ENCODE data around the gene CSF2RB.

The CSF2RB gene

GRCh38 chr22:36892292-36892691 lies 21.1 kb upstream of the CSF2RB start:
- DNase-seq, result no peak

DNA sequence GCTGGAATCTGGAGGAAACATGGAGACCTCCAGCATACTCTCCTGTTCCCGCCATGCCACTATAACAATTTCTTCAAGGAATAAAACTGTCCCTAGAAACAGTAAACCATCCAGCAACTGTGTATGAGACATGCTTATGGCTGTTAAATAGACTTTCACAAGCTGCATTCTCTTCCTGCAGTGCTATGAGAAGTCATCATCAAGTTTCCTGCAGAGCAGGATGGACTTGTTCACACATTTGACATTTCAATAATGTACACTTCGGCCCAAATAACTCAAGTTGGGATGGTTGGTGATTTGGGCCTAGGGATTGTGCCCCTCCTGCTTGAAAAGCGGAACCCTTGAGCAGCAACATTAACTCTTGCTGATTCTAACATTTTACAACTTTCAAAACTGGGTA lies 20.2 kb upstream of the CSF2RB start:
- no peak for DNase-seq

DNA sequence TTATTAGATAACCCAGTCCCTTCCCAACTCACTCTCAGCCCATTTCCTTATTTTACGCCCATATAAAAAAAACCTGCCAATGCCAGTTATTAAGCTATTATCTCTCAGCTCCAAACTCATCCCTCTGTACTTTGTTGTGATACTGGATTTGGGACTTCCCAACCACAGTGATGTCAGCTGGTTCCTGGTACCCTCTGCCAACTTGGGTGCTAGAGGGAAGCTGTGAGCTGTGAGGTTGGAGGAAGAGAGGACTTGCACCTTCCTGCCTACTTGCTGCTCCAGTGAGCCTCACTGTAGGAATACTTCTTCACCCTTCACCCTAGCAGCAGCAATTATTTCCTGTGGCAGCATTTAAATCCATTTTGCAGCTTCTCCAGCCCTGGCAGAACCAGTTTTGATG lies 19.2 kb upstream of the CSF2RB start:
- no peak for DNase-seq

GRCh38 chr22:36897611-36898010 lies 15.8 kb upstream of the CSF2RB start:
- no peak for DNase-seq

GRCh38 chr22:36898690-36899089 lies 14.7 kb upstream of the CSF2RB start:
- DNase-seq, result no peak

- DNase-seq, result no peak
Measured at GRCh38 chr22:36899498-36899897, 13.9 kb upstream of the CSF2RB start.

GRCh38 chr22:36900225-36900624 lies 13.2 kb upstream of the CSF2RB start:
- no peak for DNase-seq

DNA sequence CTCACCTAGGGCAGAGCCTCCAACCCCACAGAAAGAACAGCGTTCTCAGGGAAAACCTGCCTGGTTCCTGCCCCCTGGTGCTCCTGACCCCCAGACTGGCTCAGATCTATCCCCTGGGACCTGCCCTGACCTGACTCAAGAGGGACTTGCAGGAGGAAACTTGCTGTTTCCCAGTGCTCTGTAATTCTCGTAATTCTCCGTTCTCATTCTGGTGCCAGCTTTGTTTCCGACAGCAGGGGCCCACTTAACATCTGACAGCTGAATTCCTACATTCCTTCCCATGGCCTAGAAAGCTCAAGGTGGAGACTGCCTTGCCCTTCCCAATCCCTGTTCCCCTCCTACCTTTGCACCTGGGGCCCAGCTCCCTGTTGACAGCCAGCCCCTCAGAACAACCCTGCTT lies 12.5 kb upstream of the CSF2RB start:
- no peak for DNase-seq

- DNase-seq, result no peak
Measured at GRCh38 chr22:36901411-36902142, 11.9 kb upstream of the CSF2RB start.

DNA sequence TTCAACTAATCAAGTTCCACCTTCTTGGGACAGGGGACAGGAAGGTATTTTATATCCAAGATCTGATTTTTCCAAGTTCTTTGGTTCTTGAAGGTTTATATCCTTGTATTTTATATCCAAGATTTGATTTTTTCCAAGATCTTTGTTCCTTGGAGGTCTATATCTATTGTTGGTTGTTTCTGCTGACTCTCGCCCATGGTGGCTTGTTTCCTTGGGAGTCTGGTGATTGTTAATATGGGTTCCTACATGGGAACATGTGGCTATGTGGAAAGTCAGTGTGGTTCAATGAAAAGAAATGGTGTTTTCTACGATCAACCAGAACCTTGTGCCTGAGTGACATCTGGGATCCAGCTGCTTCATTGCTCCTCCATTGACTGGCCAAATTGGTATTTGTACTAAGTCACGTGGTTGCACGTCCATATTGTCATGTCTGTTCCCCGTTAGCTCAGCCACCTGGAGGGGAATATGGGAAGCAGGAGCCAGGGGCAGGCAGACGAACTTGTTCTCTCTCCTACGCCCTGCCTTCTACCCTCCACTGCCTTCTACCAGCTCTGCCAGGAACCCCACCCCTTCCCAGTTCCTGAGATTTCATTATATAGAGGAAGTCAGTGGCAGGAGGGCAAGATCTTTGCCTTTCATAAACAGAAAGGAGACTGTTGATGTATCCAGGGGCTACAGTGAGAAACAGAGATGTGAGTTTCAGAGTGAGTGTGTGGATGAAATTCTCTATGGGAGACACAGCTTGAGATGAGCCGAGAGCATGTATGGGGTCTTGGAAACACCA lies 11.1 kb upstream of the CSF2RB start:
- DNase-seq, result no peak

DNA sequence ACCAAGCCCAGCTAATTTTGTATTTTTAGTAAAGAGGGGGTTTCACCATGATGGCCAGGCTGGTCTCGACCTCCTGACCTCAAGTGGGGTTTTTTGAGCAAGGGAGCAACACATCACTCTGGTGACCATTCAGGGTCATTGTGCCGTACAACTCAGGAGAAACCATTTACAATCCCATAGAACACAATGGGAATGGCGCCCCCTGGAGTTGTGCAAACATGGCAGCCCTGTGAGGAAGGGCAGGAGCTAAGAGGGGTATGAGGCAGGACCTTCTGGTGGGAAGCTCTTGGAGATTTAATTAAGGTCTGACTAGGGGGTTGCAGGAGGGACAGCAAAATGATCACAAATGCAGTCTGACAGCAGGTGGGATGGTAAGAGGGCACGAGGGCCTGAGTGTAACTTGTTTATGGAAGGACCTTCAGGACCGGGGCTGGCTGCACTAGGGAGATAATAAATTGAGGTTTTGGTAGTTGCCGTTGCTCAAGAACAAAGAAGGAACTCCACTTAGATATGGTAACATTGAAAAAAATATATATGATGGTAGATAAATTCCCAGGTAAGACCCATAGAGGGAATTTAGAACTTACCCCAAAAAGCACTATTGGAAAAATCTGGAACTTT lies 9.1 kb upstream of the CSF2RB start:
- no peak for DNase-seq

DNA sequence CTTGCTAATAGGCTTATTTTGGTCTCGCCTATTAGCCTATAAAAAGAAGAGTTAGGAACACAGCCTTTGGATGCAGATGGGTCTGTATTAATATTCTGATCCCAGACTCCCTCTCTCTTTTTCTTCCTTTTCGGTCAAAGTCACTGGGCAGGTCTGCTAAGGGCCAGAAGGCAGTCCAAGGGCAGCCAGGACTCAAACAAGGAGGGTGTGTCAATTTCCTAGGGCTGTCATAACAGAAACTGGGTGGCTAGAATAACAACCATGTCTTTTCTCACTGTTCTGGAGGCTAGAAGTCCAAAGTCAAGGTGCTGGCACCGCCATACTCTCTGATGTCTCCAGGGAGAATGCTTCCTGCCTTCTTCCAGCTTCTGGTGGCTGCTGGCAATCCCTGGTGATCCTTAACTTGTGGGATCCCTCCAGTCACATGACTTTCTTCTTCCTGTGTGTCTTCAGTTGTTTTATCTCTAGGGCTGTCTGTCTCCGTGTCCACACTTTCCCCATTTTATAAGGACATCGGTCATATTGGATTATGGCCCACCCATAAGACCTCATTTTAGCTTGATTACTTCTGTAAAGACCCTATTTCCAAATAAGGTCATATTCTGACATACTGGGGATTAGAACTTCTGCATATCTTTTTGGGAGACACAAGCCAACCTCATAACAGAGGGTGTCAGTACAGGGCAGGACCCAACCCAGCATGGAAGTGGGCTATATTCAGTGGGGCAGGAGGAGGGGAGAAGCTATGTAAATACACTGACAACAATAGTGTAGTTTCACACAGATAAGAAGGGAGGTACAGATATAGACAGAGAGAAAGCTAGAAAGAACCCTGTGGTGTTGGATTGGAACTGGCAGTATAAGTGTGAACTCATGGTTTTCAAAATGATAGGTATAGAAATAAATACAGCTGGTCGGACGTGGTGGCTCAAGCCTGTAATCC lies 5.9 kb upstream of the CSF2RB start:
- DNase-seq, result no peak

DNA sequence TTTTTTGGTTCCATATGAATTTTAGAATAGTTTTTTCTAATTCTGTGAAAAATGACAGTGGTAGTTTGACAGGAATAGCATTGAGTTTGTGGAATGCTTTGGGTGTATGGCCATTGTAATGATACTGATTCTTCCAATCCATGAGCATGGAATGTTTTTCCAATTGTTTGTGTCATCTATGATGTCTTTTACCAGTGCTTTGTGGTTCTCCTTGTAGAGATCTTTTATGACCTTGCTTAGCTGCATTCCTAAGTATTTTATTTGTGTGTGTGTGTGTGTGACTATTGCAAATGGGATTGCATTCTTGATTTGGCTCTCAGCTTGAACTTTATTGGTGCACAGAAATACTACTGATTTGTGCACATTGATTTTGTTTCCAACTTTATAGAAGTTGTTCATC lies 3.0 kb upstream of the CSF2RB start:
- no peak for DNase-seq

DNA sequence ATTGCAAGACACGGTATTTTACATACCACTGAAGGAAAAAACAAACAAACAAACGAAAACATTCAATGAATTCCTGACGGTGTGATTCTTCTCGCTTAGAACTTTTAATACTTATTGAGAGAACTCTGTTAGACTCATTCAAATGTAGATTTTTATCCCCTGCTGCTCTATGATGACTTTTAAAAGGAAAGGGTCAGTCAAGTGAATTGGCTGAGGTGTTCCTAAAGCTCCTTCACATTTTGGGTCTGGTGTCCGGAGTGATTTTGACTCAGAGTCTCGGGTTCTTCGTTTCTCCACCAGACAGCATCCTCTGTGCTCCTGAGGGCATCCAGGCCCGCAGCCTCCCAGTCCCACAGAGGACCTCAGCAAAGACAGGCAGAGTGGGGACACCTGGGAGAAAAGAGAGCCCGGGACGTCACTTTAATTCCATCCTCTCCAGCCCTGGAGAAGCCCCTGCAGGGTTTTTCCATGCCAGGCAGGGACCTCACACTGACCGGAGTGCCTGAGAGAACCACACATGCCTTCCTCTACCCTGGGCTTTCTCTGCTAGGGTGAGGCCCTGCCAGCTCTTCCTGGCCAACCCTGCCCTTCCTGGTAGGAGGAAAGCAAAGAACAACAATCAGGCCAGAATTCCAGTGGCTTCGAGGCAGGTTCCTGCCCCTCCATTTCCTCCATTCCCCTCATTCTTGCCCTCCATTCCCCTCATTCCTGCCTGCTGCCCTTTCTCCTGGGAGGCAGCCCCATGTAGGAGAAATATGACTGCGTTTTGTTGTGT lies 1.4 kb upstream of the CSF2RB start:
- DNase-seq, result peak; percentile 37

DNA sequence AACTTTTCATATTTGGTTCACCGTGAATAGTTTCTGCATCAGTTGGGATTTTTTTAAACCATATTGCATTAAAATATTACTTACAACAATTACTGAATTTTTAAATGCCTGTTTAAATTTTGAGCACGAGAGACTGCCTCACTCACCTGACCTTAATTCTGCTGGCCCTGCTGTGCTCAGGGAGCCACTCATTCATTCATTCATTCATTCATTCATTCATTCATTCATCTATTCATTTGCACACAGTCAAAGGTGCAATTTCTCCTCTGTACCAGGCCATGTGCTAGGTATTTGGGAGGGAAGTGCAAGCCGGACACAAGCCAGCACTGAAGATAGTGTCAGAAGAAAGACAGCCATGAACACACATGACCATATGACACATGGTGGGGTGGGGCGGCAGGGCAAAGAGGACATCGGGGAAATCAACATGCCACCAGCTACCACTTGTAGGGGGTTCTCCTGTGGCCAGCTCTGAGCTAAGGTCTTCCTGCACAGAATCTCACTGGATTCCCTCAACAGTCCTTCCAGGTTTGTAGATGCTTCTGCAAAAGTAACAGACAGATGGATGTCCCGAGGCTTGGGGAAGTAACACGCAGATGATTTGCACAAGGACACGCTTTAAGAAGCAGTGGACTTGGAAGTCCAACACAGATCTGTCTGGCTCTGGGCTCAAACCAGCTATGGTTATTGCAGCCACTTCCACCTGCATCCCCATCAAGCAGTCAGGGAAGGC lies 568 bp upstream of the CSF2RB start:
- DNase-seq, result no peak

DNA sequence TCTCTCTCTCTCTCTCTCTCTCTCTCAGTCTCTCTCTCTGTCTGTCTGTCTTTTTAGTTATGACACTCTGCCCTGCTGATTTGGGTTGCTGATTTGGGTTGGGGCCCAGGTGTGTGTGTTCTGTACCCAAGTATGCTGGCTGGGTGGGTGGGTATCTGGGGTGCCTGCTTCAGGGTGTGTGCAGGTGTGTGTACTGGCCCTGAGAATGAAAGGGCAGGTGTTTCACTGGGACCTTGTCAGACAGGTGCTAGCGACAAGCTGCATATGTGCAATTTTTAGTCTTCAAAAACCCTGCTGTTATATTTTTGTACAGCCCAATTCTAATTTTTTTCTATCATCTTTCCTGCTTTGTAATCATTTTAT lies 943 bp downstream of the CSF2RB start:
- no peak for DNase-seq

- no peak for DNase-seq
Measured at GRCh38 chr22:36916034-36916433, 2.6 kb downstream of the CSF2RB start.

DNA sequence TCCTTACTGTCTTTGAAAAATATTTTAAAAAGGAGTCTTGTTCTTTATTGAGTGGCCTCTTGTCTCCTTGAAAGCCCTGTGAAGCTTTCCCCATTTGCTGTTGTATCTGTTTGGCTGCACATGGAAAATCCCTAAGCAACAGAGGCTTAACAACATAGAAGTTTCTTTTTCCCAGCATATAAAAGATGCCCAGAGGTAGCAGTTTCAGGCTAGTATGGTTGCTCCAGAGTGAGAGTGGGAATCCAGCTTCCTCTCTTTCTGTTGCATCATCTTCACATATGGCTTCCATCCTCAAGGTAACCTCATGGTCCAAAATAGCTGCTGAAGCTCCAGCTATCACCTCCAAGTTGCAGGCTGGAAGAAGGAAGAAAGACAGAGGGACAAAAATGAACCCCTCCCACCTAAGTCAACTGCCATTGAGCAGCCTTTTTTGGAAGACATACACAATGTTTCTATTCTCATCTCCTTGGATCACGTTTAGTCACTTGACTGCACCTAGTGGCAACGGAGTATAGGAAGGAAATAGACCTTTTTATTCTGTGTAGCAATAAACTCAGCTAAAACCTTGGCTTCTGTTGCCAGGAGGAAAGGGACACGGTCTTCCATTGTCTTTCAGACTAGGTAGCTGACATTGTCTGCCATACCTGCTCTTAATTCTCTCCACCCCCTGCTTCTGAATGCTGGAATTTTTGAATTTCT lies 5.3 kb downstream of the CSF2RB start:
- DNase-seq, result no peak

GRCh38 chr22:36921309-36922104 lies 8.1 kb downstream of the CSF2RB start:
- no peak for DNase-seq

DNA sequence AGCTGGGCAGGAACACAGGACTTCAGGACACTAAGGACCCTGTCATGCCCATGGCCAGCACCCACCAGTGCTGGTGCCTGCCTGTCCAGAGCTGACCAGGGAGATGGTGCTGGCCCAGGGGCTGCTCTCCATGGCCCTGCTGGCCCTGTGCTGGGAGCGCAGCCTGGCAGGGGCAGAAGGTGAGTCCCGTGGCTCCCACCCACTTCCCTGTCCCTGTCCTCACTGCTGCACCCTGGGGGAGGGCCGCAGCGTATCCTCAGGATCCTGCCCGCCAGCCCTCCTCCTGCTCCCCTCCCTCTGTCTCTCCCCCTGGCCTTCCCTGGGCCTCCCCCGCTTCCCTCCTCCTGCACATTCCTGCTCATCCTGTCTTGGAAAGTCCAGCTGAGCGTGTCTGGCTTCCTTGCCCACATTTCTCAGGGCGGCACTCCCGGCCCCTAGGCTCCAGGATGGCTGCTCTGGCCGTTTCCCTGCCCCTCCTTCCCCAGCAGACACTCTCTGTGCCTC lies 8.7 kb downstream of the CSF2RB start:
- peak; percentile 73 for DNase-seq

All from kidney glomerular epithelial cell (primary cell).